Neural cell (in vitro differentiated cells): ENCODE data around the gene SHB. TPM values are rescaled to one million over a fixed set of nuclear protein-coding genes. Genes with fewer than 3 reads are reported as not detected.

ENCODE experiments used
- H2AFZ ChIP-seq: fragments of 200-600, 300-800 bp; sonication (generic), shearing (Covaris generic); 2 replicates; pipeline ENCODE4 v1.6.0; 2014; ENCODE audit warnings: low read depth, mild to moderate bottlenecking, antibody characterized with exemption, low read length, moderate library complexity
- H3F3A ChIP-seq: fragments of 200-600 bp; shearing (Covaris generic); 2 replicates; pipeline ENCODE4 v1.6.1; 2016; ENCODE audit warnings: mild to moderate bottlenecking, moderate library complexity, mixed read lengths, antibody characterized with exemption, low read length; ENCODE audit not compliant: insufficient read depth, poor library complexity, severe bottlenecking
- H3K27ac ChIP-seq: fragments of 200-600, 300-800 bp; sonication (generic), shearing (Covaris generic); 2 replicates; pipeline ENCODE4 v1.5.1; 2014; ENCODE audit warnings: mild to moderate bottlenecking, low read length, moderate library complexity
- H3K27me3 ChIP-seq: fragments of 300-800, 200-600 bp; sonication (generic), shearing (Covaris generic); 2 replicates; pipeline ENCODE4 v1.6.0; 2014; ENCODE audit warnings: mild to moderate bottlenecking, low read depth, low read length, moderate library complexity; ENCODE audit not compliant: insufficient read depth
- H3K36me3 ChIP-seq: fragments of 300-800, 200-600 bp; sonication (generic), shearing (Covaris generic); 2 replicates; pipeline ENCODE4 v1.5.1; 2014; ENCODE audit warnings: mild to moderate bottlenecking, antibody characterized with exemption, low read length, moderate library complexity; ENCODE audit not compliant: insufficient read depth
- H3K4me2 ChIP-seq: fragments of 300-800, 200-600 bp; sonication (generic), shearing (Covaris generic); 2 replicates; pipeline ENCODE4 v1.6.0; 2014; ENCODE audit warnings: mild to moderate bottlenecking, low read length
- H3K4me3 ChIP-seq: fragments of 300-800, 200-600 bp; sonication (generic), shearing (Covaris generic); 2 replicates; pipeline ENCODE4 v1.5.1; 2014; ENCODE audit warnings: mild to moderate bottlenecking, low read length, moderate library complexity
- H3K79me2 ChIP-seq: fragments of 200-600 bp; shearing (Covaris generic); replicated peaks from 2 replicates; pipeline ENCODE4 v1.6.0; 2014; ENCODE audit warnings: mild to moderate bottlenecking, low read length, moderate library complexity; ENCODE audit not compliant: insufficient read depth
- H3K9ac ChIP-seq: fragments of 300-800, 200-600 bp; sonication (generic), shearing (Covaris generic); 2 replicates; pipeline ENCODE4 v1.6.1; 2016; ENCODE audit warnings: mild to moderate bottlenecking, low read length, mixed read lengths
- H3K9me2 ChIP-seq: fragments of 200-600 bp; shearing (Covaris generic); 2 replicates; pipeline ENCODE4 v1.6.1; 2016; ENCODE audit warnings: mild to moderate bottlenecking, low read length, mixed read lengths; ENCODE audit not compliant: insufficient read depth
- H3K9me3 ChIP-seq: fragments of 200-600, 300-800 bp; sonication (generic), shearing (Covaris generic); 2 replicates; pipeline ENCODE4 v1.6.1; 2016; ENCODE audit warnings: mild to moderate bottlenecking, mixed run types, low read length, moderate library complexity, mixed read lengths
- H4K20me1 ChIP-seq: fragments of 200-600 bp; shearing (Covaris generic); 2 replicates; pipeline ENCODE4 v1.6.1; 2016; ENCODE audit warnings: mild to moderate bottlenecking, mixed run types; ENCODE audit not compliant: insufficient read depth
- CTCF ChIP-seq: fragments of 450-650 bp; IDR thresholded peaks from 2 replicates; pipeline ENCODE4 v1.5.1; 2014; ENCODE audit warnings: antibody characterized with exemption, mild to moderate bottlenecking, moderate library complexity; ENCODE audit not compliant: poor library complexity, severe bottlenecking
- EP300 ChIP-seq: fragments of 450-650 bp; conservative IDR thresholded peaks from 2 replicates; pipeline ENCODE4 v1.6.1; 2014; ENCODE audit warnings: antibody characterized with exemption, mild to moderate bottlenecking, moderate library complexity; ENCODE audit not compliant: poor library complexity, severe bottlenecking
- EZH2 ChIP-seq: fragments of 200-600, 300-800 bp; shearing (Covaris generic), sonication (generic); IDR thresholded peaks from 2 replicates; pipeline ENCODE4 v1.6.1; 2014; ENCODE audit warnings: antibody characterized with exemption, low read length, borderline replicate concordance, mild to moderate bottlenecking; ENCODE audit not compliant: insufficient read depth, poor library complexity, severe bottlenecking
- MXI1 ChIP-seq: fragments of 450-650 bp; conservative IDR thresholded peaks from 2 replicates; pipeline ENCODE4 v1.6.1; 2014; ENCODE audit warnings: antibody characterized with exemption, mild to moderate bottlenecking; ENCODE audit not compliant: poor library complexity, severe bottlenecking
- POLR2AphosphoS5 ChIP-seq: IDR thresholded peaks from 2 replicates; pipeline ENCODE4 v1.6.1; 2012
- RAD21 ChIP-seq: fragments of 450-650 bp; conservative IDR thresholded peaks from 2 replicates; pipeline ENCODE4 v1.6.1; 2014; ENCODE audit warnings: antibody characterized with exemption, mild to moderate bottlenecking, moderate library complexity
- REST ChIP-seq: IDR thresholded peaks from 2 replicates; pipeline ENCODE4 v1.6.1; 2012; ENCODE audit warnings: borderline replicate concordance
- SMC3 ChIP-seq: fragments of 450-650 bp; conservative IDR thresholded peaks from 2 replicates; pipeline ENCODE4 v1.6.1; 2014; ENCODE audit warnings: antibody characterized with exemption, mild to moderate bottlenecking, moderate library complexity; ENCODE audit not compliant: poor library complexity
- TAF1 ChIP-seq: IDR thresholded peaks from 2 replicates; pipeline ENCODE4 v1.6.1; 2012; ENCODE audit warnings: low read depth
- polyA plus RNA-seq: library from polyadenylated mRNA; depleted of rRNA; stranded (reverse); fragments of >200 nt; gene quantifications from 2 replicates; pipeline ENCODE4 v1.2.3, GENCODE V29; 2014

Gene SHB
- polyA plus RNA-seq, 1 donor from 2014 or later: 17.5 TPM

GRCh38 chr9:38112049-38112448 lies 43.0 kb upstream of the SHB start:
- no peak for TF ChIP-seq RAD21
- TF ChIP-seq TAF1: no peak
- H2AFZ ChIP-seq: no peak overlapping the region
- no peaks in the 10 kb centered on the region for H3F3A ChIP-seq
- no peaks in the 10 kb centered on the region for H4K20me1 ChIP-seq
- H3K9me3 ChIP-seq: no peaks in the 10 kb centered on the region
- H3K9me2 ChIP-seq: no peaks in the 10 kb centered on the region
- no peak overlapping the region for H3K27ac ChIP-seq
- no peak overlapping the region for H3K4me3 ChIP-seq
- H3K27me3 ChIP-seq: no peaks in the 10 kb centered on the region
- no peaks in the 10 kb centered on the region for H3K36me3 ChIP-seq
- no peak overlapping the region for H3K9ac ChIP-seq
- H3K79me2 ChIP-seq: no peaks in the 10 kb centered on the region
- no peak overlapping the region for H3K4me2 ChIP-seq

- no peaks in the 10 kb centered on the region for H3K9me3 ChIP-seq
- no peaks in the 10 kb centered on the region for H3K27me3 ChIP-seq
- H3K4me3 ChIP-seq: no peak overlapping the region
- H3K27ac ChIP-seq: no peak overlapping the region
- no peaks in the 10 kb centered on the region for H3K9me2 ChIP-seq
- no peaks in the 10 kb centered on the region for H4K20me1 ChIP-seq
- no peak overlapping the region for H3K9ac ChIP-seq
- TF ChIP-seq TAF1: no peak
- TF ChIP-seq EZH2: no peak
- no peak for TF ChIP-seq EP300
- no peak for TF ChIP-seq RAD21
- TF ChIP-seq CTCF: no peak
- TF ChIP-seq SMC3: no peak
- TF ChIP-seq MXI1: no peak
- no peak for TF ChIP-seq REST
- no peak for TF ChIP-seq POLR2AphosphoS5
- no peaks in the 10 kb centered on the region for H3F3A ChIP-seq
- no peak overlapping the region for H2AFZ ChIP-seq
- H3K4me2 ChIP-seq: no peak overlapping the region
- H3K36me3 ChIP-seq: no peaks in the 10 kb centered on the region
- no peaks in the 10 kb centered on the region for H3K79me2 ChIP-seq
Observed at GRCh38 chr9:38110476-38110875, 41.4 kb upstream of the SHB start.

- no peaks in the 10 kb centered on the region for H3F3A ChIP-seq
- no peak overlapping the region for H3K27ac ChIP-seq
- no peaks in the 10 kb centered on the region for H3K9me3 ChIP-seq
- no peak overlapping the region for H3K4me2 ChIP-seq
- H3K9me2 ChIP-seq: no peaks in the 10 kb centered on the region
- no peak for TF ChIP-seq RAD21
- TF ChIP-seq REST: no peak
- TF ChIP-seq SMC3: no peak
- no peak for TF ChIP-seq MXI1
- TF ChIP-seq EP300: no peak
- TF ChIP-seq EZH2: no peak
- no peak for TF ChIP-seq POLR2AphosphoS5
- no peak for TF ChIP-seq CTCF
- no peak for TF ChIP-seq TAF1
- no peak overlapping the region for H3K9ac ChIP-seq
- H3K36me3 ChIP-seq: no peaks in the 10 kb centered on the region
- no peaks in the 10 kb centered on the region for H3K79me2 ChIP-seq
- no peak overlapping the region for H2AFZ ChIP-seq
- H4K20me1 ChIP-seq: no peaks in the 10 kb centered on the region
- no peak overlapping the region for H3K4me3 ChIP-seq
- H3K27me3 ChIP-seq: no peaks in the 10 kb centered on the region
Observed at GRCh38 chr9:38109601-38110000, 40.6 kb upstream of the SHB start.
